A549 treated with AZD9567 at 1 μM for 4 hours (cell line): ENCODE data around the gene SLC12A9. TPM values are rescaled to one million over a fixed set of nuclear protein-coding genes. Genes with fewer than 3 reads are reported as not detected.

ENCODE experiments used
- total RNA-seq: library from RNA; stranded (reverse); fragments of 200-300 nt; extraction: Qiagen RNA extraction; gene quantifications from 5 replicates; pipeline ENCODE4 v1.2.3, GENCODE V29; 2022; ENCODE audit not compliant: insufficient read depth

The SLC12A9 gene, protein sequence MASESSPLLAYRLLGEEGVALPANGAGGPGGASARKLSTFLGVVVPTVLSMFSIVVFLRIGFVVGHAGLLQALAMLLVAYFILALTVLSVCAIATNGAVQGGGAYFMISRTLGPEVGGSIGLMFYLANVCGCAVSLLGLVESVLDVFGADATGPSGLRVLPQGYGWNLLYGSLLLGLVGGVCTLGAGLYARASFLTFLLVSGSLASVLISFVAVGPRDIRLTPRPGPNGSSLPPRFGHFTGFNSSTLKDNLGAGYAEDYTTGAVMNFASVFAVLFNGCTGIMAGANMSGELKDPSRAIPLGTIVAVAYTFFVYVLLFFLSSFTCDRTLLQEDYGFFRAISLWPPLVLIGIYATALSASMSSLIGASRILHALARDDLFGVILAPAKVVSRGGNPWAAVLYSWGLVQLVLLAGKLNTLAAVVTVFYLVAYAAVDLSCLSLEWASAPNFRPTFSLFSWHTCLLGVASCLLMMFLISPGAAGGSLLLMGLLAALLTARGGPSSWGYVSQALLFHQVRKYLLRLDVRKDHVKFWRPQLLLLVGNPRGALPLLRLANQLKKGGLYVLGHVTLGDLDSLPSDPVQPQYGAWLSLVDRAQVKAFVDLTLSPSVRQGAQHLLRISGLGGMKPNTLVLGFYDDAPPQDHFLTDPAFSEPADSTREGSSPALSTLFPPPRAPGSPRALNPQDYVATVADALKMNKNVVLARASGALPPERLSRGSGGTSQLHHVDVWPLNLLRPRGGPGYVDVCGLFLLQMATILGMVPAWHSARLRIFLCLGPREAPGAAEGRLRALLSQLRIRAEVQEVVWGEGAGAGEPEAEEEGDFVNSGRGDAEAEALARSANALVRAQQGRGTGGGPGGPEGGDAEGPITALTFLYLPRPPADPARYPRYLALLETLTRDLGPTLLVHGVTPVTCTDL
- total RNA-seq, result 16.4 to 21.0 TPM (median 17.5 TPM) in 5 replicates

DNA sequence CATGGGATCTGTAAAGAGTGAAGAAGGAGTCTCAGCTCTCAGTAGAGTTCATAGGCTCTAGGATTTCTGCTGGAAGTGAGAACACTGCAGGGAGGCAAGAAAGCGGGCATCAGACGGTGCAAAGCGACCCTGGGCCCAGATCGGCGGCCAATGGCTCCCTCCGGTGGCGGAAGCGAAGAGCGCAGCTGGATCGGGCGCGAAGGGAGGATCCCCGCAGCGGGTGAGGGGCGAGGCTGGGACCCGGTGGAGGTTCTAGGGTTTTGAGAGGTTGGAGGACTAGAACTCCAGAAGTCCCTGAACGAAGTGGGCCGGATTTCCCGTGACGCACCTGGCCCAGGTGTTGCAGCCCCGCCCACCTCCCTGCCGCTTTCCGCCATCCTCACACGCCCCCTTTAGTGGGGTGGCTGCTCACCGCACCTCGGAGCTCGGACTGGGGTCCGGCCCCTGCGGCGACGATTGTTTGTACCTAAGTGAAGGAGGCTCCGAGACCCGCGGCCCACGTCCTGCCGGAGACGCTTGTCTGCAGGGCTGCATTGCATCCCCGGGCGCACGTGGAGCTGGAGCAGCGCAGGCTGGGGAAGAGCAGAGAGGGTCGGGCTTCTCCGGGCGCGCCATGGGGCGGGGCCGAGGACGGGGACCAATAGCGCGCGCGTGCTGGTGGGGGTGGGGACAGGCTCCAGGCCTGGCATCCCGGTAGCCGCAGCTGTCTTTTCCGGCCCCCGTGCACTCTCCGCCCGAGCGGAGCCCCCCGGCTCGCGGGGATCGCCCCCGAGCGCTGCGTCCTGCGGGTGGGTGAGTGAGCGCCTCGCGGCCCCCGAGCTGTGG lies at the start of gene SLC12A9:
SLC12A9 (plus strand) TSS at position 666 of the 825 bp plus-strand sequence. CDS start 1,485 bp downstream, outside the sequence.

GRCh38 chr7:100827330-100828226 lies 24.9 kb upstream of the SLC12A9 start, which contains the start of gene EPHB4:
Gene EPHB4 (minus strand): TSS chr7:100827523. CDS start chr7:100827030, 493 bp downstream.

DNA sequence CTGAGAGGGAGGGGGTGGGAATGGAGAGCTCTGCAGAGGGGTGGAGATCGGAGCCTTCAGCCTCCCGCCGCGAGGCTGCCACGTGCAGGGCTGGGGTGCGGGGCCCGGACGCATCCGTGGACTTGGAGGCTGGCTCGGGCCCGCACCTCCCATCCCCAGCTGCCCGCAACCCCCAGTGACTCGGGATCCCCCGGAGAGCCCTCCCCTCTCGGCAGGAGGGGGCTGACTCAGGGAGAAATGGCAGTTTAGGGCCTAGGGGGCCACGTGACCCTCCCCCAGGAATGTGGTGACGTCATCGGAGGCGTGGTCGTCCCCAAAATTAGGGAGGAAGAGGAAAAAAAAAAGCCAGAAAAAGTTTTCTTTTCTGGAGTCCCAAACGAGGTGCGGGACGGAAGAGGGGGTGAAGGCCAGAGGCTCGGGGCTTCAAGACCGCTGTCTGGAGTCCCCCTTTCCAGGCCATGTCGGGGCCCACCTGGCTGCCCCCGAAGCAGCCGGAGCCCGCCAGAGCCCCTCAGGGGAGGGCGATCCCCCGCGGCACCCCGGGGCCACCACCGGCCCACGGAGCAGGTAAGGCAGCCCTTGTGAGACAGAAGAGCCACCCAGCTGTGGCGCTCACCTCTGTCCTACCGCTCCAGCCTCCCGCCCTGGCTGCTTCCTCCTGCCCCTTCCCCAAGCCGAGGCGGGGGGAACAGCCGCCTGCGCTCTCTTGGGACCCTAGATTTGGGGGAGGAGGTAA lies 14.7 kb downstream of the SLC12A9 start, which contains the start of gene TRIP6:
TRIP6 (plus strand) TSS at position 348 of the 736 bp plus-strand sequence; CDS start at position 459, 111 bp downstream.

GRCh38 chr7:100874577-100875355 lies 22.3 kb downstream of the SLC12A9 start, which contains the start of gene SRRT:
Gene SRRT (plus strand): TSS chr7:100875103. CDS start chr7:100875591, 488 bp downstream.

DNA sequence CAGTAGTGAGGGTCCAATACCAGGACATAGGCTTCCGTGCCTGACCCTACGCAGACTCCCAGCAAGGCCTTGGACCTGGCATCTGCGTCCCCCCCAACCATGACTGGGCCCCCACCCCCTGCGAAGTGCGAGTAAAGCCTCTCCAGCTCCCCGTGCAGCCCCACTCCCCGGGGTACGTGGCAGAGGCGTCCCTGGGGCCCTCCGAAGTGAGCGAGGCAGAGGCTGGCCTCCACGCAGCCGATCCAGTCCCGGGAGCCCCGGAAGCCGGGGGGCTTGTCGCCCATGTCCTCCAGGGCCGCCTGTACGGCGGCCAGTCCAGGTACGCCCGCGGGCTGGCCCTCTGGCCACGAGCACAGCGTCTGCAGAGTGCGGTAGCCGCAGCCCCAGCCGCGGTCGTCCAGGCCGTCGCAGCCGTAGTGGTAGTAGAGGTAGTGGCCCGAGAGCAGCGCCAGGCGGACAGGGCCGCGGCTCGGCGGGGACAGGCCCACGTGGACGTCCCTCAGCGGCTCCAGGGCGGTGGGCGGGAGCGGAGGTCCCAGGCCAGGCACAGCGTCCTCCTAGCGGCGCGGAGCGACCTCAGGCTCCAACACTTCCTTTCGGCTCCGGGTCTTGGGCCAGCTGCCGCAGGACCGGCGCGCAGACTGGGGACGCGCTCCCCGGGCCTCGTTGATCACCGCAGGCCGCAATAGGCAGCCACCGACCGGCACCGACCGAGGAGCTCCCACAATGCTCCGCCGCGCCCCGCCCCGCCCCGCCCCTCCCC lies 36.7 kb downstream of the SLC12A9 start, which contains the start of gene UFSP1:
UFSP1 (minus strand) TSS at position 728 of the 763 bp plus-strand sequence; CDS start at position 284, 444 bp downstream.

DNA sequence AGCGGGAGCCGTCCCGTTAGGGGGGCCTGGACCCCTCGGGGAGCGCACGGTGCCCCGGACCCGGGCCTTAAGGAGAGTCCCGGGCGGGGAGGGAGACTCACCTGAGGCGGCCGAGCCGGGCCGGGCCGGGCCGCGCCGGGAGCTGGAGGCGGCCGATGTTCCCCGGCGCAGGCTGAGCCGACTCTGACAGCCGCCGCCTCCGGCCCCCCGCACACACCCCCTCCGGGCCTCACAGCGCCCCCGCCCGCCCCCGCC lies 43.1 kb downstream of the SLC12A9 start, which contains the start of gene ACHE:
ACHE (minus strand) TSS at position 188 of the 255 bp plus-strand sequence. CDS start 1,656 bp downstream, outside the sequence.

Other genes starting within 250 kb of the SLC12A9 start
- gene MOSPD3, start 240.2 kb upstream of the SLC12A9 start, total RNA-seq, result 14.6 to 21.1 TPM (median 20.3 TPM) in 5 replicates
- gene TFR2, start 211.2 kb upstream of the SLC12A9 start, total RNA-seq, result 1.7 to 2.5 TPM (median 2.4 TPM) in 5 replicates
- gene ACTL6B, start 196.3 kb upstream of the SLC12A9 start, total RNA-seq, result not detected in 5 replicates
- 187 to 267 TPM (median 253 TPM) in 5 replicates for gene GNB2, start 179.0 kb upstream of the SLC12A9 start, total RNA-seq
- gene GIGYF1, start 158.5 kb upstream of the SLC12A9 start, total RNA-seq, result 12.9 to 23.2 TPM (median 21.9 TPM) in 5 replicates
- gene POP7, start 146.6 kb upstream of the SLC12A9 start, total RNA-seq, result 73.7 to 97.1 TPM (median 93.6 TPM) in 5 replicates
- gene EPO, start 132.2 kb upstream of the SLC12A9 start, total RNA-seq, result 0.08 TPM in 1 of 5 replicates, not detected in the others
- gene ZAN, start 119.1 kb upstream of the SLC12A9 start, total RNA-seq, result not detected in 5 replicates
- gene EPHB4, start 25.2 kb upstream of the SLC12A9 start, total RNA-seq, result 32.6 to 42.7 TPM (median 40.1 TPM) in 5 replicates
- gene TRIP6, start 14.7 kb downstream of the SLC12A9 start, total RNA-seq, result 28.4 to 52.3 TPM (median 45.8 TPM) in 5 replicates
- gene SRRT, start 22.4 kb downstream of the SLC12A9 start, total RNA-seq, result 104 to 140 TPM (median 138 TPM) in 5 replicates
- gene UFSP1, start 37.0 kb downstream of the SLC12A9 start, total RNA-seq, result 2.3 to 7.7 TPM (median 6.0 TPM) in 5 replicates
- gene ACHE, start 43.2 kb downstream of the SLC12A9 start, total RNA-seq, result 2.0 to 3.5 TPM (median 2.4 TPM) in 5 replicates
- gene MUC3A, start 96.8 kb downstream of the SLC12A9 start, total RNA-seq, result 13.5 to 18.9 TPM (median 18.3 TPM) in 5 replicates
- 15.8 to 21.1 TPM (median 20.0 TPM) in 5 replicates for gene MUC12, start 116.9 kb downstream of the SLC12A9 start, total RNA-seq
- 0.02 to 0.29 TPM (median 0.03 TPM) in 4 of 5 replicates, not detected in the other for gene MUC17, start 167.4 kb downstream of the SLC12A9 start, total RNA-seq
- 8.5 to 13.5 TPM (median 13.2 TPM) in 5 replicates for gene TRIM56, start 232.8 kb downstream of the SLC12A9 start, total RNA-seq